Measurements from ENCODE around the gene C17orf75.

GRCh38 chr17:32283745-32284201 lies 58.2 kb downstream of the C17orf75 start:
- TF ChIP-seq CTCF (conservative IDR thresholded peaks at IDR 0.05; ENCODE audit: low read length): no peak
- no peak for TF ChIP-seq EZH2phosphoT487 (IDR thresholded peaks at IDR 0.05; ENCODE audit: borderline replicate concordance, low read depth, low read length)
